ENCODE data around the gene LSM12. TPM values are rescaled to one million over a fixed set of nuclear protein-coding genes. Genes with fewer than 3 reads are reported as not detected.

LSM12 gene
- total RNA-seq, 1 experiment from 2014 or later = 95.6 TPM

GRCh38 chr17:44086364-44087311, 20.2 kb upstream of the LSM12 start:
- no peaks in the 10 kb centered on the region for H3K27me3 ChIP-seq
- DNase-seq = peak; percentile 45 to 51
- no peak overlapping the region; the same call in 1 of the 2 replicates for H3K27ac ChIP-seq
- no peak overlapping the region for H3K4me3 ChIP-seq
- peaks cover 47% of the 10 kb centered on the region for H3K36me3 ChIP-seq
- H3K4me1 ChIP-seq = peaks cover 10% of the 10 kb centered on the region; the same call in 1 of the 2 replicates
- H3K9me3 ChIP-seq (replicated peaks) = no peaks in the 10 kb centered on the region

DNA sequence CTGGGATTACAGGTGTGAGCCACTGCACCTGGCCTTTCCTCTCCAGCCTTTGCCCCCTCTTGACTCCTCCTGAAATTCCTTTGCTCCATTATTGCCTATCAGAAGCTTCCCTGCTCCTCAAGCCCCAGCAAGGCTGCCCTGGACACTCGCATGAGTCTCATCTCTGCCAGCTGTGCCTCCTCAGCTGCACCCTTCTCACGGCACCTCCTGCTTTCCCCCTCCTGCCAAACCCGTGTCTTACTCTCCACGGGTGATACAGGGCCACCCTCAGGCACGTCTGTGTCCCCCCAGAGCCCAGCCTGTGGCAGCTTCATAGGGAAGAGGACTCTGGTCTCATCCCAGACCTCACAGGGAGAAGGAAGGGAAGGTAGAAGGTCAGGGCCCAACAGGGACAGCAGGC, 19.4 kb upstream of the LSM12 start:
- Histone ChIP-seq H3K4me3 (no peak overlapping the region), H3K27ac (no peak overlapping the region), H3K36me3 (peaks cover 41% of the 10 kb centered on the region), H3K9me3 (replicated peaks) (no peaks in the 10 kb centered on the region), H3K27me3 (no peaks in the 10 kb centered on the region), H3K4me1 (peaks cover 10% of the 10 kb centered on the region; the same call in 1 of the 2 replicates)
- no peak for DNase-seq

DNA sequence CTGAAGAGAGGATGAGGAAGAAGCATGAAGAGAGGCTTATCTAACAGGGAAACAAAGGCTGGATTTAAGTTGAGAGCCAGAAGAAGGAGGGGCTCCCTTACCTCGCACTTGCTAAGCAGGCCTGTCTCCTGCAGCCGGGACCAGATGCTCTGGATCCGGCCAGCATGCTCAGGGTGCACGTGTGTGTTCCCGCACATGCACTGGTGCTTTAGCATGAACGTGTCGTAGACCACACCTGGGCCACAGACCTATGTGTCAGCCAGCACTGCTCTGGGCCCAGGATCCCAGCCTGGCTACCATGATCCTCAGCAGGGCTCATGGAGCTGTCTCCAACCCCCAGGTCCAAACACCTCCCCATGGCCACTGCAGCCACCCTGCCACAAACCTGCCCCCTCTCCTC, 18.4 kb upstream of the LSM12 start:
- Histone ChIP-seq H3K27ac (no peak overlapping the region), H3K4me1 (peaks cover 10% of the 10 kb centered on the region; the same call in 1 of the 2 replicates), H3K36me3 (peaks cover 39% of the 10 kb centered on the region), H3K9me3 (replicated peaks) (no peaks in the 10 kb centered on the region), H3K4me3 (no peak overlapping the region), H3K27me3 (no peaks in the 10 kb centered on the region)
- no peak for DNase-seq

GRCh38 chr17:44084131-44084538, 17.7 kb upstream of the LSM12 start:
- peaks cover 41% of the 10 kb centered on the region for H3K36me3 ChIP-seq
- H3K4me1 ChIP-seq = peaks cover 10% of the 10 kb centered on the region; the same call in 1 of the 2 replicates
- peak in 1 of 2 experiments; percentile 60 for DNase-seq

DNA sequence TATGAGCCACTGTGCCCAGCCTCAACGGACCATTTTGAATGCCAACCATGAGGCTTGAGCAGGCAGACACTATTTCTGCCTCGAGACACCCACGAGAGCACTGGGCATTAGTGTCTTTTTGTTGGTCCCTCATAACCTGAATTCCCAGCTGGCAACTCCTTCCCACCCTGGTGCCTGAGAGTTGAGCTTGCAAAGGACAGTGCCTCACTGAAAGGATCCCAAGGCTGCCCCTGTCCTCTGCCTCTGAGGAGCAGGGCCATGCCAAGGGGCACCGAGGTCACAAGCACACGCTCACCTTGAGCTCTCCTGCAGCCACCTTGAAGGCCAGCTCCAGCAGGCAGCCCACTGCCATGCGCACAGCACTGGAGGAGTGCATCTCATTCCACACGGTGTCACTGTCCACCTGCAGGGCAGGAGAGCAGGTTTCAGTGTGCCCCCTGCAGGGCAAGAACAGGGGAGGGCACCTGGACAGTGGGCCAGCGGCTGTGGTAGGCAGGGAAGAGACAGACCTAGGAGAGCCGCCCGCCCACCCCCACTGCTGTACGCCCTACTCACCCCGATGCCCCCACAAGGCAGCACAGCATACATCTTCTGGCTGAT, 16.9 kb upstream of the LSM12 start:
- Histone ChIP-seq H3K4me3 (no peak overlapping the region), H3K27me3 (no peaks in the 10 kb centered on the region), H3K9me3 (replicated peaks) (no peaks in the 10 kb centered on the region), H3K36me3 (peaks cover 45% of the 10 kb centered on the region), H3K4me1 (peaks cover 10% of the 10 kb centered on the region; the same call in 1 of the 2 replicates), H3K27ac (no peak overlapping the region)
- DNase-seq = no peak

More at GRCh38 chr17:44084131-44084538, 17.7 kb upstream of the LSM12 start:
- no peak overlapping the region for H3K4me3 ChIP-seq
- H3K9me3 ChIP-seq (replicated peaks) = no peaks in the 10 kb centered on the region
- H3K27me3 ChIP-seq = no peaks in the 10 kb centered on the region
- no peak overlapping the region for H3K27ac ChIP-seq

DNA sequence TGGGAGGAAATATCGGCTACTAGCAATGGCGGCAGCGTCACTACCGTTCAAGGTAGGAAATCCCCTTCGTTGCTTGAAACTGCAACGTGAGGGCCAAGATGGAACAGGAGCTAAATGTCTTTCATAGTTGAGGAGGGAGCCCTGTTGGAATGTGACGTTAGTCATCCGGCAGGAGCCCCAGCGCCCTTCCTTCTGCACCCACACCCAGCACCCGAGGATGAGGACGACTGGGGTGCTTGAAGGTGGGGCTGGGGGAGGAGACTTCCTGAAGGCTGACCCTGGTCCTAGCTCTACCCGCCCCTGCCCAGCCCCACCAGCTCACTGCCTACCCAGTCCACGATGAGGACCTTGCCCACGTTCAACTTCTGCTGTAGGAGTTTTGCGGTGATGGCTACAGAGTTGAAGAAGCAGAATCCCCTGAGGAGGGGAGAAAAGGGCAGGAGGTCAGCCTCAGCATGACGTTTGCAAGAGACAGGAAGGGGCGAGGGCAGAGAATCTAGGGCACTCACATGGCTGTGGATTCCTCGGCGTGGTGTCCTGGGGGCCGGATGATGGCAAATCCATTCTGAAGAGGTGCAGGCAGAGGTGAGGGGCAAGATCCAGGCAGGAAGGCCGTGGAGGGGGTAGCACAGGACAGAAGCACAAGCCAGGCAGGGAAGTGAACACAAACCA, 15.9 kb upstream of the LSM12 start:
- Histone ChIP-seq H3K9me3 (replicated peaks) (no peaks in the 10 kb centered on the region), H3K4me1 (peaks cover 9% of the 10 kb centered on the region; the same call in 1 of the 2 replicates), H3K27ac (no peak overlapping the region), H3K4me3 (no peak overlapping the region), H3K27me3 (no peaks in the 10 kb centered on the region), H3K36me3 (peaks cover 44% of the 10 kb centered on the region)
- DNase-seq = no peak

DNA sequence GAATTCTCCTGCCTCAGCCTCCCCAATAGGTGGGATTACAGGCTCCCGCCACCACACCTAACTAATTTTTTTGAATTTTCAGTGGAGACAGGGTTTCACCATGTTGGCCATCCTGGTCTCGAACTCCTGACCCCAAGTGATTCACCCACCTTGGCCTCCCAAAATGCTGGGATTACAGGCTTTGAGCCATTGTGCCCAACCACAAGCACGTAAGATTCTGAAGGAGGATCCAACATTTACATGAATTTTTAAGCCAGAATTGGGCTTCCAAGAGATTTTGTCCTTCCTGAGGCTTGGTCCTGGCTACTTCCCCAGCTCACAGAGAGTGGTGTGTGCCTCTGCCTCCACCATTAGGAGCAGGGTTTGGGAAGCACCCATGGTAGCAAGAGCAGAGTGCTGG, 15.2 kb upstream of the LSM12 start:
- Histone ChIP-seq H3K4me3 (no peak overlapping the region), H3K27me3 (no peaks in the 10 kb centered on the region), H3K36me3 (peaks cover 47% of the 10 kb centered on the region), H3K4me1 (peaks cover 4% of the 10 kb centered on the region; the same call in 1 of the 2 replicates), H3K9me3 (replicated peaks) (no peaks in the 10 kb centered on the region), H3K27ac (no peak overlapping the region)
- no peak for DNase-seq

DNA sequence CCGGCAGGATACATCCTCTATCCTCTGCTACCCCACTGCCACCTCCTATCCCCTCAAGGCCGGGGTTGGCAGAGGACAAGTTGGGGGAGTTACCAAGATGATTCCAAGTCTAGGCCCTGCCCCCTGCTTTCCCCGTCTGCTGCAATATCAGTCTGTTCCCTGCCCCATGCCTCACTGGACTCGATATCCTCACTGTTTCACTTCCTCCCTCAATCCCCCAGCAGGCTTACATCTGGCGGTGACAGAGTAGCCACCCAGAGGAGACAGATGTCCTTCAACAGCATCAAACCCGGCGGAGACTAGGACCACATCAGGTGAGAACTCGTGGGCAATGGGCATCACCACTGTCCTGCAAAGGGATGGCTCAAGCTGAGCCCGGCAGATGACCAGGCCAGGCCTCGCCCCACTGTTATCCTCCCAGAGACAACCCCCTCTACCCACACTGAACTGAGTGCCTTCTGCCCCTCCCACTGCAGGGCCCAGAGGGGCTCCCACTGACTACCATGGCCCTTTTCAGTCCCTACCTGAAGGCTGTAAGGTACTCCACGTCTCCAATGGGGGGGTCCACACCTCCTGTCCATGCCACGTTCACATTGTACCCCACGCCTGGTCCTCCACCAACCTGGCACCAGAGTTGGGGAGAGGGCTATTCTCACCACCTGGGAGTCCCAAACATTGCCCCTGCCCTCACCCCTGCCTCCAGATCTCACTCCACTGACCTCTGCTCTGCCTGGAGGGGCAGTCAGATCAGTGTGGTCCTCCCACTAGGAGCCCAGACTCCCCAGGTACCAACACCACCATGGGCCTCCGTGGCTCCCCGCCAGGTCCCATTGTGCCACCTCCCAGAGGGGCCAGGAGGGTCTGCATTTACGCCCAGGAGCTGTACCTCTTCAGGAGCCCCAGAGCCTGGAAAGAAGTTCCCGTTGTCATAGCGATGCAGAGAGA, 13.7 kb upstream of the LSM12 start:
- H3K4me3 ChIP-seq = no peak overlapping the region
- no peak for DNase-seq
- H3K36me3 ChIP-seq = peaks cover 55% of the 10 kb centered on the region
- H3K4me1 ChIP-seq = no peaks in the 10 kb centered on the region
- no peaks in the 10 kb centered on the region for H3K27me3 ChIP-seq
- no peaks in the 10 kb centered on the region for H3K9me3 ChIP-seq (replicated peaks)
- no peak overlapping the region for H3K27ac ChIP-seq

DNA sequence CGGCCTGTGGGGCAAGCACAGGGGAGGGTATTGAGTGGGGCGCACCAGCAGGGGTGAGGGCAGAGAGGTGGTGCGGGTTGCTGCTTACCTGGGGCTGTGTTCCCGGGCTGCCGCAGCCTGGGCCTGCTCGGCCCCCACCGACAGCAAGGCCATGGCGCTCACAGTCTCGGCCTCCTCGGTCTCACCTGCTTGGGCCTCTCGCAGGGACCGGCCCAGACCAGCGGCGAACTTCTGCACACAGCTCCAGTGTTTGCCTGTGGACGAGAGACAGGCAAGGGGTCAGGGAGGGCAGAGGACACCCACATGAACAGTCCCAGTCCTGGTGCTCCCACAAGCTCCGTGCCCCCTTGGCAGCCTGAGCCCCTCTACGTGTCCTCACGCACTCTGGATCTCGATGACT, 11.9 kb upstream of the LSM12 start:
- Histone ChIP-seq H3K27me3 (no peaks in the 10 kb centered on the region), H3K9me3 (replicated peaks) (no peaks in the 10 kb centered on the region), H3K36me3 (peaks cover 47% of the 10 kb centered on the region), H3K4me1 (no peaks in the 10 kb centered on the region), H3K27ac (no peak overlapping the region), H3K4me3 (no peak overlapping the region)
- DNase-seq = no peak

GRCh38 chr17:44077595-44077909, 11.1 kb upstream of the LSM12 start:
- no peaks in the 10 kb centered on the region for H3K4me1 ChIP-seq
- H3K36me3 ChIP-seq = peaks cover 43% of the 10 kb centered on the region
- no peaks in the 10 kb centered on the region for H3K27me3 ChIP-seq
- no peak overlapping the region for H3K4me3 ChIP-seq
- no peaks in the 10 kb centered on the region for H3K9me3 ChIP-seq (replicated peaks)
- no peak overlapping the region for H3K27ac ChIP-seq
- DNase-seq = no peak

- no peak for DNase-seq
- Histone ChIP-seq H3K9me3 (replicated peaks) (no peaks in the 10 kb centered on the region), H3K27ac (no peak overlapping the region), H3K36me3 (peaks cover 37% of the 10 kb centered on the region), H3K4me3 (no peak overlapping the region), H3K27me3 (no peaks in the 10 kb centered on the region), H3K4me1 (peaks cover under 1% of the 10 kb centered on the region; the same call in 1 of the 2 replicates)
Measured at GRCh38 chr17:44076716-44077594, 10.5 kb upstream of the LSM12 start.

DNA sequence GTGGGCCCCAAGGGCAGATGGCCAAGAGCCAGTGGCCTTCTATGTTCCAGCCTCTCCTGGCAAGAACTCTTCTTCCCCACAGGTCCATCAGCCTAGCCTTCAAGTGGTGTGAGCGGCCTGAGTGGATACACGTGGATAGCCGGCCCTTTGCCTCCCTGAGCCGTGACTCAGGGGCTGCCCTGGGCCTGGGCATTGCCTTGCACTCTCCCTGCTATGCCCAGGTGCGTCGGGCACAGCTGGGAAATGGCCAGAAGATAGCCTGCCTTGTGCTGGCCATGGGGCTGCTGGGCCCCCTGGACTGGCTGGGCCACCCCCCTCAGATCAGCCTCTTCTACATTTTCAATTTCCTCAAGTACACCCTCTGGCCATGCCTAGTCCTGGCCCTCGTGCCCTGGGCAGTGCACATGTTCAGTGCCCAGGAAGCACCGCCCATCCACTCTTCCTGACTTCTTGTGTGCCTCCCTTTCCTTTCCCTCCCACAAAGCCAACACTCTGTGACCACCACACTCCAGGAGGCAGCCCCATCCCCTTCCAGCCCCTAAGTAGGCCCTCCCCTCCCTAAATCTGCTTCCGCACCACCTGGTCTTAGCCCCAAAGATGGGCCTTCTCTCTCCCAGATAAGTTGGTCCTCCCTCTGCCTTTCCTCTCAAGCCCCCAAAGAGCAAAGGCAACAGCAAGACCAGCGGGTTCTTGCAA, 9.3 kb upstream of the LSM12 start:
- Histone ChIP-seq H3K27ac (no peak overlapping the region), H3K4me3 (no peak overlapping the region), H3K36me3 (peaks cover 32% of the 10 kb centered on the region), H3K4me1 (peaks cover 5% of the 10 kb centered on the region; the same call in 1 of the 2 replicates), H3K9me3 (replicated peaks) (no peaks in the 10 kb centered on the region), H3K27me3 (no peaks in the 10 kb centered on the region)
- no peak for DNase-seq

DNA sequence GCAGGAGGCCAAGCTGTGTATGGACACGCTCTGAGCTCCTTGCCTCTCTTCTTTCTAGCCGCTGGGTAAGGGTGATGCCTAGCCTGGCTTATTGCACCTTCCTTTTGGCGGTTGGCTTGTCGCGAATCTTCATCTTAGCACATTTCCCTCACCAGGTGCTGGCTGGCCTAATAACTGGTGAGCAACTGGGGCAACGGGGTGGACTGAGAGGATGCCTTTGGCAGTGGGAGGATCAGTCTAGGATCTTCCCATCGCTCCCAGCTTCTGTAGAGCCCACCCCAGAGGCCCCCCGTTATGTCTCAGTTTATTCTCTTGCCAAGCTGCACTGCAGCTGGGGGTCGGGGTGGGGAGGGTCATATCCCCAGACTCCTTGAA, 8.4 kb upstream of the LSM12 start:
- Histone ChIP-seq H3K4me1 (peaks cover 5% of the 10 kb centered on the region; the same call in 1 of the 2 replicates), H3K27ac (no peak overlapping the region), H3K36me3 (peaks cover 29% of the 10 kb centered on the region), H3K27me3 (no peaks in the 10 kb centered on the region), H3K9me3 (replicated peaks) (no peaks in the 10 kb centered on the region), H3K4me3 (no peak overlapping the region)
- no peak for DNase-seq
